Spleen (tissue), 3 donors: ENCODE data around the gene CASP5.

ENCODE experiments used
- POLR2A ChIP-seq, 3 donors: fragments of 450-650 bp; IDR thresholded peaks; one replicate each; pipeline ENCODE4 v1.5.1; 2017; ENCODE audit warnings: antibody characterized with exemption in 3 of 3, mild to moderate bottlenecking in 1 of 3
- POLR2AphosphoS5 ChIP-seq, 3 donors: sonication (generic); formaldehyde crosslinking; IDR thresholded peaks; one replicate each; pipeline ENCODE4 v1.5.1; 2017; ENCODE audit warnings: antibody characterized with exemption in 3 of 3

- no peak for TF ChIP-seq POLR2A (IDR thresholded peaks at IDR 0.05)
- no peak for TF ChIP-seq POLR2AphosphoS5 (IDR thresholded peaks at IDR 0.05)
These were observed 18.9 kb downstream of the CASP5 start for GRCh38 chr11:105004021-105004420.
